Ishikawa (cell line): ENCODE data around the gene MC1R.

Experiments
- CEBPB ChIP-seq: IDR thresholded peaks from 2 replicates; pipeline ENCODE4 v1.6.1; 2012
- CREB1 ChIP-seq: IDR thresholded peaks from 2 replicates; pipeline ENCODE4 v1.6.1; 2012; ENCODE audit warnings: low read depth
- EGR1 ChIP-seq: IDR thresholded peaks from 2 replicates; pipeline ENCODE4 v1.6.1; 2012
- EP300 ChIP-seq: IDR thresholded peaks from 2 replicates; pipeline ENCODE4 v1.6.1; 2012; ENCODE audit warnings: borderline replicate concordance
- FOXM1 ChIP-seq: IDR thresholded peaks from 2 replicates; pipeline ENCODE4 v1.6.1; 2012; ENCODE audit warnings: low read depth, borderline replicate concordance
- NFIC ChIP-seq: IDR thresholded peaks from 2 replicates; pipeline ENCODE4 v1.6.1; 2012
- RAD21 ChIP-seq: IDR thresholded peaks from 2 replicates; pipeline ENCODE4 v1.6.1; 2012; ENCODE audit warnings: low read depth
- TAF1 ChIP-seq: IDR thresholded peaks from 2 replicates; pipeline ENCODE4 v1.6.1; 2012; ENCODE audit warnings: low read depth, mild to moderate bottlenecking
- TCF12 ChIP-seq: IDR thresholded peaks from 2 replicates; pipeline ENCODE4 v1.6.1; 2012; ENCODE audit warnings: low read depth
- TEAD4 ChIP-seq: IDR thresholded peaks from 2 replicates; pipeline ENCODE4 v1.6.1; 2012
- YY1 ChIP-seq: IDR thresholded peaks from 2 replicates; pipeline ENCODE4 v1.6.1; 2012; ENCODE audit warnings: low read depth
- ZBTB7A ChIP-seq: IDR thresholded peaks from 2 replicates; pipeline ENCODE4 v1.6.1; 2012; ENCODE audit warnings: low read depth
- TF ChIP-seq, protein P1 (sequence below): IDR thresholded peaks from 2 replicates; pipeline ENCODE4 v1.6.1; 2012
- TF ChIP-seq, protein P2 (sequence below): IDR thresholded peaks from 2 replicates; pipeline ENCODE4 v1.6.1; 2012
- TF ChIP-seq, protein P3 (sequence below): IDR thresholded peaks from 2 replicates; pipeline ENCODE4 v1.6.1; 2012; ENCODE audit warnings: low read depth, mild to moderate bottlenecking

MC1R gene

DNA sequence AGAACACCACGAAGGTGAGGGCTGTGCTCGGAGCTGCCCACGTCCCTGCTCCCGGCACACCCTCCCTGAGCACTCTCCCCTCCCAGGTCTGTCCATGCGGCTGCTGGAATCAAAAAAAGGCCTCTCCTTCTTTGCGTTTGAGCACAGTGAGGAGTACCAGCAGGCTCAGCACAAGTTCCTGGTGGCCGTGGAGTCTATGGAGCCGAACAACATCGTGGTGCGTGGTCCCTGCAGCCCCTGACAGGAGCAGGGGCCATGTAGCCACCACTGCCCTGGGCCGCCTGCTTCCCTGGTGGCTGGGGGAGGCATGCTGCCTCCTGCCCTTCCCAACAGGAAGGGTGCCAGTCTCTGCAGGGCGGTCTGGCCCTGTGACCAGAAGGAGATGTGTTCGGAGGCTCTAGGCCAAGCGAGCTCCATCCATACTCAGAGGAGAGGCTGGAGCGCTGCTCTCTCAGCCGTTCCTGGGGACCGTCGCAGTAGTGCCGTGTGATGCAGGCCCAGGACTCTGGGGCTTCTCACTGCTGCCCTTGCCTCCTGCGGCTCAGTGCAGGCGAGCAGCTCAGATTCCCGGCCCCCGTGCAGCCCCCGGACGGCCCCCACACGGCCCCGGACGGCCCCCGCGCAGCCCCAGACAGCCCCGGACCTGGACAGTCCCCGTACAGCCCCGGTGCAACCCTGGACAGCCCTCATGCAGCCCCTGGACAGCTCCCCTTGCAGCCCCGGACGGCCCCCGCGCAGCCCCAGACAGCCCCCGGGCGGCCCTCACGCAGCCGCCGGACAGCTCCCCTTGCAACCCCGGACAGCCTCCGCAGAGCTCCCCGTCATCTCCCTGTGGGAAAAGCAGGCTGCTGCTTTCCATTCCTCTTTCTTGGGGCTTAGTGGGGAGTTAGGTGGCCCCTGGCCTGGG, 24.8 kb upstream of the MC1R start:
- TF ChIP-seq FOXM1 (no peak), RAD21 (no peak), ZBTB7A (no peak), EP300 (no peak), EGR1 (no peak), TAF1 (no peak), YY1 (no peak), NFIC (no peak)
- TF ChIP-seq, protein P1, sequence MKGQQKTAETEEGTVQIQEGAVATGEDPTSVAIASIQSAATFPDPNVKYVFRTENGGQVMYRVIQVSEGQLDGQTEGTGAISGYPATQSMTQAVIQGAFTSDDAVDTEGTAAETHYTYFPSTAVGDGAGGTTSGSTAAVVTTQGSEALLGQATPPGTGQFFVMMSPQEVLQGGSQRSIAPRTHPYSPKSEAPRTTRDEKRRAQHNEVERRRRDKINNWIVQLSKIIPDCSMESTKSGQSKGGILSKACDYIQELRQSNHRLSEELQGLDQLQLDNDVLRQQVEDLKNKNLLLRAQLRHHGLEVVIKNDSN, result no peak
- TF ChIP-seq, protein P2, sequence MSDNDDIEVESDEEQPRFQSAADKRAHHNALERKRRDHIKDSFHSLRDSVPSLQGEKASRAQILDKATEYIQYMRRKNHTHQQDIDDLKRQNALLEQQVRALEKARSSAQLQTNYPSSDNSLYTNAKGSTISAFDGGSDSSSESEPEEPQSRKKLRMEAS, result no peak
- TF ChIP-seq, protein P3, sequence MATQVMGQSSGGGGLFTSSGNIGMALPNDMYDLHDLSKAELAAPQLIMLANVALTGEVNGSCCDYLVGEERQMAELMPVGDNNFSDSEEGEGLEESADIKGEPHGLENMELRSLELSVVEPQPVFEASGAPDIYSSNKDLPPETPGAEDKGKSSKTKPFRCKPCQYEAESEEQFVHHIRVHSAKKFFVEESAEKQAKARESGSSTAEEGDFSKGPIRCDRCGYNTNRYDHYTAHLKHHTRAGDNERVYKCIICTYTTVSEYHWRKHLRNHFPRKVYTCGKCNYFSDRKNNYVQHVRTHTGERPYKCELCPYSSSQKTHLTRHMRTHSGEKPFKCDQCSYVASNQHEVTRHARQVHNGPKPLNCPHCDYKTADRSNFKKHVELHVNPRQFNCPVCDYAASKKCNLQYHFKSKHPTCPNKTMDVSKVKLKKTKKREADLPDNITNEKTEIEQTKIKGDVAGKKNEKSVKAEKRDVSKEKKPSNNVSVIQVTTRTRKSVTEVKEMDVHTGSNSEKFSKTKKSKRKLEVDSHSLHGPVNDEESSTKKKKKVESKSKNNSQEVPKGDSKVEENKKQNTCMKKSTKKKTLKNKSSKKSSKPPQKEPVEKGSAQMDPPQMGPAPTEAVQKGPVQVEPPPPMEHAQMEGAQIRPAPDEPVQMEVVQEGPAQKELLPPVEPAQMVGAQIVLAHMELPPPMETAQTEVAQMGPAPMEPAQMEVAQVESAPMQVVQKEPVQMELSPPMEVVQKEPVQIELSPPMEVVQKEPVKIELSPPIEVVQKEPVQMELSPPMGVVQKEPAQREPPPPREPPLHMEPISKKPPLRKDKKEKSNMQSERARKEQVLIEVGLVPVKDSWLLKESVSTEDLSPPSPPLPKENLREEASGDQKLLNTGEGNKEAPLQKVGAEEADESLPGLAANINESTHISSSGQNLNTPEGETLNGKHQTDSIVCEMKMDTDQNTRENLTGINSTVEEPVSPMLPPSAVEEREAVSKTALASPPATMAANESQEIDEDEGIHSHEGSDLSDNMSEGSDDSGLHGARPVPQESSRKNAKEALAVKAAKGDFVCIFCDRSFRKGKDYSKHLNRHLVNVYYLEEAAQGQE, result no peak

DNA sequence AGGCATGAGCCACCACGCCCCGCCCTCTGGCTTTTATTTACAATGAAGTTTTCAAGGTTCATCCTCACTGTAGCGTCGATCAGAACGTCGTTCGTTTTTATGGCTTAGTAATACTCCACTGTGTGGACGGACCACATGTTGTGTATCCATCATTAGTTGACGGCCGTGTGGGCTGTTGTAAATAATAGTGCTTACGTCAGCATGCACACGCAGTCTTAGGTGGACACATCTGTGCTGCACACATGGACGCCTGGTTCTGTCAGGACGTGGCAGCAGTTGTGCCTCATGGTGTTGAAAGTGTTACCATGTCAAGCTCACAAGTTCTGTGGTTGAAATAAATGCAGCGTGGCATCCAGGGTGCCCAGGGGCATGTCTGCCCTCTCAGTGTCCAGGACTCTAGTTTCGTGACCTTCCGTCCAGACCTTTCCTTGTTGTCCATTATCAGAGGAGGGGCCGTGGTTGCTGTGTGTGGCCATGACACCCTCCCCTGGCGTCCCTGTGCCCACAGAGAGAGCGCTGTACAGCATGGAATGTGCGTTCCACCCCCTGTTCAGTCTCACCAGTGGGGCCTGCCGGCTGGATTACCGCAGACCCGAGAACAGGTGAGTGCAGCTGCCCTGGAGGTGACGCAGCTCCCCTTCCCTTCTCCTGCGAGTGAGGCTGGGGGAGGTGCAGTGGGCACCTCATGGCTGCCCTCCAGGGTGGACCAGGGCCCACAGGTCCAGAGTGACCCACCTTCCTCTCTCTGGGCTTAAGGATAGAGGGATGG, 23.0 kb upstream of the MC1R start:
- TF ChIP-seq YY1 (no peak), FOXM1 (no peak), CEBPB (no peak), TAF1 (no peak), EGR1 (no peak), TEAD4 (no peak), EP300 (no peak), TCF12 (no peak), ZBTB7A (no peak), NFIC (no peak)
- TF ChIP-seq, protein P3, result no peak
- TF ChIP-seq, protein P2, result no peak

DNA sequence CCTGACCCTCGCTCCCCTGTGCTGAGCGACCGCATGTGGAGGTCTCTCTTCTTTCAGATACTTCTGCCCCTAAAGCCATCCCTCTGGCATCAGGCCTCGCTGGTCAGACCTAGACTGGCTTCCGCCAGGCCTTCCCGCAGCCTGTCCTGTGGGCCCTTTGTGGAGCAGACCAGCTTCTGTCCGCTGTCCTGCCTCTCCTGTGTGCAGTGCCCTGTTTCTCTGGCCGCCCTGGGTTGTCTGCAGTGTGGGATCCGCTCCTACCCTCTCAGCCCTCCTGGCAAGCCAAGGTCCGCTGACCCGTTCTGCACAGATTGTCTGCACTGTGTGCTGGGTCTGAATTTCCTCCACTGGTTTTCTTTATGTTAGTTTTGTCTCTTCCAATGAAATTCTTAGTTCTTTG, 21.5 kb upstream of the MC1R start:
- TF ChIP-seq, protein P3, result no peak
- TF ChIP-seq NFIC (no peak), CEBPB (no peak), TEAD4 (no peak), EP300 (no peak), ZBTB7A (no peak), YY1 (no peak), RAD21 (no peak), TAF1 (no peak), FOXM1 (no peak), CREB1 (no peak)
- TF ChIP-seq, protein P2, result no peak
- TF ChIP-seq, protein P1, result no peak
